GM19463 (cell line): Measurements from ENCODE around the gene TUBE1.
"Not testable (repeated sequence)": the region's sequence is repeated elsewhere in the genome, so short reads cannot be mapped to it uniquely, and the experiment has no call there.

Source experiments
- ATAC-seq: cut with Tn5 transposase; IDR thresholded peaks from one replicate; pipeline ENCODE4 v1.9.1; 2021; ENCODE audit warnings: mild to moderate bottlenecking, moderate library complexity; ENCODE audit not compliant: unreplicated experiment

The TUBE1 gene

GRCh38 chr6:112065426-112065986 lies 21.8 kb downstream of the TUBE1 start:
- ATAC-seq, result no peak

- ATAC-seq, result no peak
Measured at GRCh38 chr6:112062966-112063365, 24.3 kb downstream of the TUBE1 start.

GRCh38 chr6:112061605-112062004 lies 25.7 kb downstream of the TUBE1 start:
- ATAC-seq, result no peak

- ATAC-seq, result no peak
Measured at GRCh38 chr6:112058243-112059032, 28.8 kb downstream of the TUBE1 start.

- no peak for ATAC-seq
Measured at GRCh38 chr6:112054555-112055190, 32.6 kb downstream of the TUBE1 start.

GRCh38 chr6:112054001-112054400 lies 33.3 kb downstream of the TUBE1 start, which contains the start of gene CCN6:
Gene CCN6 (plus strand): TSS chr6:112054104. CDS start chr6:112054358, 254 bp downstream.
- no peak for ATAC-seq

GRCh38 chr6:112051251-112051740 lies 36.0 kb downstream of the TUBE1 start:
- not testable (repeated sequence) for ATAC-seq

- ATAC-seq, result no peak
Measured at GRCh38 chr6:112050429-112050828, 36.9 kb downstream of the TUBE1 start.

- ATAC-seq, result no peak
Measured at GRCh38 chr6:112049996-112050395, 37.3 kb downstream of the TUBE1 start.

GRCh38 chr6:112049026-112049799 lies 38.1 kb downstream of the TUBE1 start:
- no peak for ATAC-seq

GRCh38 chr6:112047523-112047922 lies 39.8 kb downstream of the TUBE1 start:
- ATAC-seq, result not testable (repeated sequence)

- ATAC-seq, result no peak
Measured at GRCh38 chr6:112044856-112045255, 42.4 kb downstream of the TUBE1 start.

GRCh38 chr6:112044196-112044595 lies 43.1 kb downstream of the TUBE1 start:
- ATAC-seq, result no peak

GRCh38 chr6:112043032-112044007 lies 44.0 kb downstream of the TUBE1 start:
- peak; percentile 88 for ATAC-seq

- no peak for ATAC-seq
Measured at GRCh38 chr6:112041535-112041934, 45.7 kb downstream of the TUBE1 start.

GRCh38 chr6:112040956-112041355 lies 46.3 kb downstream of the TUBE1 start:
- ATAC-seq, result no peak

GRCh38 chr6:112039431-112039770 lies 47.9 kb downstream of the TUBE1 start:
- no peak for ATAC-seq

- ATAC-seq, result no peak
Measured at GRCh38 chr6:112038756-112039430, 48.4 kb downstream of the TUBE1 start.

GRCh38 chr6:112038268-112038667 lies 49.0 kb downstream of the TUBE1 start:
- ATAC-seq, result no peak
